Endothelial cell (in vitro differentiated cells): ENCODE data around the gene SSB. TPM values are rescaled to one million over a fixed set of nuclear protein-coding genes. Genes with fewer than 3 reads are reported as not detected.
"Not testable (repeated sequence)": the region's sequence is repeated elsewhere in the genome, so short reads cannot be mapped to it uniquely, and the experiment has no call there.

Source experiments
- DNase-seq: peaks from one replicate; pipeline ENCODE4 v3.0.0; 2021; ENCODE audit warnings: low spot score
- H3K27ac Mint-ChIP-seq: one replicate; pipeline ENCODE4 v1.8.0; 2021; ENCODE audit warnings: mixed read lengths, inconsistent platforms; ENCODE audit not compliant: unreplicated experiment
- H3K27me3 Mint-ChIP-seq: one replicate; pipeline ENCODE4 v1.8.0; 2021; ENCODE audit warnings: mild to moderate bottlenecking, moderate library complexity, mixed read lengths, inconsistent platforms; ENCODE audit not compliant: unreplicated experiment
- H3K36me3 Mint-ChIP-seq: one replicate; pipeline ENCODE4 v1.8.0; 2021; ENCODE audit warnings: mild to moderate bottlenecking, low read depth, mixed read lengths, inconsistent platforms; ENCODE audit not compliant: unreplicated experiment
- H3K4me1 Mint-ChIP-seq: one replicate; pipeline ENCODE4 v1.8.0; 2021; ENCODE audit warnings: mild to moderate bottlenecking, mixed read lengths, inconsistent platforms; ENCODE audit not compliant: unreplicated experiment
- H3K4me3 Mint-ChIP-seq: one replicate; pipeline ENCODE4 v1.8.0; 2021; ENCODE audit warnings: mild to moderate bottlenecking, mixed read lengths, inconsistent platforms; ENCODE audit not compliant: unreplicated experiment
- H3K9me3 Mint-ChIP-seq: one replicate; pipeline ENCODE4 v1.8.0; 2021; ENCODE audit warnings: mixed read lengths, inconsistent platforms; ENCODE audit not compliant: unreplicated experiment
- CTCF ChIP-seq: fragments of 200-600 bp; sonication (generic); IDR thresholded peaks from one replicate; pipeline ENCODE4 v1.5.0; 2021; ENCODE audit warnings: antibody characterized with exemption; ENCODE audit not compliant: unreplicated experiment
- total RNA-seq: library from RNA; stranded (reverse); fragmentation: NEBNext Ultra II Directional; extraction: Animal tissue kit (Norgen Biotek cat#: 25700); gene quantifications from one replicate; pipeline ENCODE4 v1.2.1, GENCODE V29; 2021; ENCODE audit not compliant: unreplicated experiment

The SSB gene
- total RNA-seq, 1 donor from 2014 or later, result 109 TPM

GRCh38 chr2:169839954-169840746 is 41.5 kb downstream of the SSB start:
- peaks cover 12% of the 10 kb centered on the region for H3K4me1 Mint-ChIP-seq
- no peaks in the 10 kb centered on the region for H3K9me3 Mint-ChIP-seq
- no peak overlapping the region for H3K4me3 Mint-ChIP-seq
- DNase-seq, result no peak
- no peak for TF ChIP-seq CTCF
- H3K27me3 Mint-ChIP-seq, result peaks cover 3% of the 10 kb centered on the region
- peaks cover 28% of the 10 kb centered on the region for H3K36me3 Mint-ChIP-seq
- H3K27ac Mint-ChIP-seq, result peak overlapping the region; percentile 39

DNA sequence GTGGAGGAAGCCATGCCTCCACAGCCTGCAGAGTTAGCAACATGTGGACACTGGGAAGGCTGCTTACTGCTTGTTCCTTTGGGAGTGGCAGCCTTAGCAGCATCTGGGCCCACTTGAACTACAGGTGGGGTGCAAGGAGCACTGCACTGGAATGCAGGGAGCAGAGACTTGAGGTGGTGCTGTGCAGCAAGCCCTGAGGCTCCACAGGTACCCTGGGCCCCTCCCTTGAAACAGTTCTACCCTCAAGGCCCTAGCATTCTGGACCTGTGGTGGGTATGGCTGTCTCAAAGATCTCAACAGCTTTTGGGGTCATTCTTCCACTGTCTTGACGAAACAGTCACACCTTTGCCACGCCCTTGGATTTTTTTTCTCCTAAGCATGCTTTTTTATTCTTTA is 42.1 kb downstream of the SSB start:
- peaks cover 12% of the 10 kb centered on the region for H3K4me1 Mint-ChIP-seq
- peaks cover 28% of the 10 kb centered on the region for H3K36me3 Mint-ChIP-seq
- no peak for DNase-seq
- H3K27ac Mint-ChIP-seq, result no peak overlapping the region
- H3K27me3 Mint-ChIP-seq, result peaks cover 3% of the 10 kb centered on the region
- no peak overlapping the region for H3K4me3 Mint-ChIP-seq
- no peaks in the 10 kb centered on the region for H3K9me3 Mint-ChIP-seq
- TF ChIP-seq CTCF, result no peak

DNA sequence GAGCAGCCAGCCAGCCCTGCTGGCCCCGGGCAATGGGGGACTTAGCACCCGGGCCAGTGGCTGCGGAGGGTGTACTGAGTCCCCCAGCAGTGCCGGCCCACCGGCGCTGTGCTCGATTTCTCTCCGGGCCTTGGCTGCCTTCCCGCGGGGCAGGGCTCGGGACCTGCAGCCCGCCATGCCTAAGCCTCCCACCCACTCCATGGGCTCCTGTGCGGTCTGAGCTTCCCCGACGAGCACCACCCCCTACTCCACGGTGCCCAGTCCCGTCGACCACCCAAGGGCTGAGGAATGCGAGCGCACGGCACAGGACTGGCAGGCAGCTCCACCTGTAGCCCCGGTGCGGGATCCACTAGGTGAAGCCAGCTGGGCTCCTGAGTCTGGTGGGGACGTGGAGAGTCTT is 43.0 kb downstream of the SSB start:
- H3K9me3 Mint-ChIP-seq, H3K27ac Mint-ChIP-seq, DNase-seq, H3K4me3 Mint-ChIP-seq, H3K27me3 Mint-ChIP-seq: not testable (repeated sequence)
- Mint-ChIP-seq H3K36me3 (peaks cover 28% of the 10 kb centered on the region), H3K4me1 (peaks cover 12% of the 10 kb centered on the region)

- TF ChIP-seq CTCF, result no peak
- H3K4me1 Mint-ChIP-seq, result peaks cover 11% of the 10 kb centered on the region
- H3K4me3 Mint-ChIP-seq, result no peak overlapping the region
- peaks cover 2% of the 10 kb centered on the region for H3K27me3 Mint-ChIP-seq
- no peaks in the 10 kb centered on the region for H3K9me3 Mint-ChIP-seq
- H3K36me3 Mint-ChIP-seq, result peaks cover 18% of the 10 kb centered on the region
- H3K27ac Mint-ChIP-seq, result no peak overlapping the region
- no peak for DNase-seq
These were observed 46.3 kb downstream of the SSB start for GRCh38 chr2:169845016-169845415.

GRCh38 chr2:169848959-169849693 is 50.5 kb downstream of the SSB start:
- H3K9me3 Mint-ChIP-seq, H3K4me1 Mint-ChIP-seq, H3K4me3 Mint-ChIP-seq, H3K27me3 Mint-ChIP-seq, DNase-seq, H3K27ac Mint-ChIP-seq, H3K36me3 Mint-ChIP-seq: not testable (repeated sequence)

DNA sequence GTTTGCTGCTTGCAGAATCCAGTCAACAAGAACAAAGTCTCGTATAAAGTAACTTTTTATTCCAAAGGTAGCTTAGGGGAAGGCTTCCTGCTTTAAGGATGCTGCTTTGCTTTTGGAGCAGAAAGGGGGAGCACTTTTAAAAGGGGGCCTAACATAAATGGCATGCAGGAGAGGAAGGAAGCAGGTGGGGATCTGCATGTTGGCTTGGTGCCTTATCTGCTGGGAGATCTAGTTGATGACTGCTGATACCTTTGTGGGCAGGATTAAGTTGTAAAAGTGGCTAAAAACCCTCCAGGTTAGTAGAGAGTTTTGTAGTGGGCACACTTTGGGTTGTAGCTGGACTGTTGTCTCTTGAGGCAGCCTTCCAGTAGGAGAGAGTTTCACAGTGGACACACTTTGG is 51.0 kb downstream of the SSB start:
- H3K27ac Mint-ChIP-seq, result no peak overlapping the region
- peaks cover 2% of the 10 kb centered on the region for H3K27me3 Mint-ChIP-seq
- no peak for TF ChIP-seq CTCF
- no peak for DNase-seq
- H3K4me1 Mint-ChIP-seq, result peaks cover 6% of the 10 kb centered on the region
- H3K36me3 Mint-ChIP-seq, result peaks cover 6% of the 10 kb centered on the region
- H3K4me3 Mint-ChIP-seq, result no peak overlapping the region
- no peaks in the 10 kb centered on the region for H3K9me3 Mint-ChIP-seq
